GM23248 (cell line): ENCODE data around the gene NME3. TPM values are rescaled to one million over a fixed set of nuclear protein-coding genes. Genes with fewer than 3 reads are reported as not detected.

Experiments used
- DNase-seq: peaks from one replicate; pipeline ENCODE4 v3.0.0-alpha.2; 2015
- H2AFZ ChIP-seq: fragments of 200-600 bp; sonication (generic); 2 replicates; pipeline ENCODE4 v1.6.1; 2016; ENCODE audit warnings: antibody characterized with exemption
- H3F3A ChIP-seq: fragments of 200-600 bp; sonication (generic); 2 replicates; pipeline ENCODE4 v1.6.1; 2016; ENCODE audit warnings: mild to moderate bottlenecking, antibody characterized with exemption, mixed run types; ENCODE audit not compliant: insufficient read depth
- H3K27ac ChIP-seq: fragments of 200-600 bp; sonication (generic); 2 replicates; pipeline ENCODE4 v1.5.1; 2016; ENCODE audit warnings: mild to moderate bottlenecking
- H3K27me3 ChIP-seq: fragments of 200-600 bp; sonication (generic); replicated peaks from 2 replicates; pipeline ENCODE4 v1.6.1; 2016; ENCODE audit warnings: mild to moderate bottlenecking; ENCODE audit not compliant: insufficient read depth
- H3K36me3 ChIP-seq: fragments of 200-600 bp; sonication (generic); 2 replicates; pipeline ENCODE4 v1.6.1; 2016; ENCODE audit warnings: low read depth, mild to moderate bottlenecking
- H3K4me1 ChIP-seq: fragments of 200-600 bp; sonication (generic); 2 replicates; pipeline ENCODE4 v1.6.1; 2016; ENCODE audit warnings: mild to moderate bottlenecking; ENCODE audit not compliant: insufficient read depth
- H3K4me2 ChIP-seq: fragments of 200-600 bp; sonication (generic); one replicate; pipeline ENCODE4 v1.6.1; 2016; ENCODE audit warnings: mild to moderate bottlenecking; ENCODE audit not compliant: unreplicated experiment
- H3K4me3 ChIP-seq: fragments of 200-600 bp; sonication (generic); 2 replicates; pipeline ENCODE4 v1.5.1; 2016; ENCODE audit warnings: mild to moderate bottlenecking
- H3K79me2 ChIP-seq: fragments of 200-600 bp; sonication (generic); 2 replicates; pipeline ENCODE4 v1.6.1; 2016; ENCODE audit warnings: mild to moderate bottlenecking; ENCODE audit not compliant: insufficient read depth
- H3K9ac ChIP-seq: fragments of 200-600 bp; sonication (generic); 2 replicates; pipeline ENCODE4 v1.6.1; 2016; ENCODE audit warnings: mild to moderate bottlenecking
- H3K9me2 ChIP-seq: fragments of 200-600 bp; sonication (generic); 2 replicates; pipeline ENCODE4 v1.6.1; 2016; ENCODE audit warnings: mixed run types, mild to moderate bottlenecking, moderate library complexity; ENCODE audit not compliant: insufficient read depth
- H3K9me3 ChIP-seq: fragments of 200-600 bp; sonication (generic); one replicate; pipeline ENCODE4 v1.6.1; 2017; ENCODE audit warnings: low read depth
- H4K20me1 ChIP-seq: fragments of 200-600 bp; sonication (generic); 2 replicates; pipeline ENCODE4 v1.6.0; 2016; ENCODE audit not compliant: insufficient read depth
- EZH2 ChIP-seq: fragments of 200-600 bp; sonication (generic); IDR thresholded peaks from 2 replicates; pipeline ENCODE4 v1.6.1; 2018; ENCODE audit warnings: antibody characterized with exemption, mild to moderate bottlenecking; ENCODE audit not compliant: insufficient read depth, poor library complexity, severe bottlenecking
- EZH2phosphoT487 ChIP-seq: fragments of 200-600 bp; sonication (generic); IDR thresholded peaks from 2 replicates; pipeline ENCODE4 v1.6.1; 2018; ENCODE audit warnings: antibody characterized with exemption, moderate library complexity, mild to moderate bottlenecking, low read depth; ENCODE audit not compliant: insufficient read depth
- WGBS, 2 experiments: methylation state at CpG; one replicate each; pipeline ENCODE4 v1.1.6; 2015 to 2017; ENCODE audit warnings: low lambda C conversion rate in 2 of 2, low coverage in 1 of 2; ENCODE audit errors: missing lambda C conversion rate in 2 of 2; 5-methylcytosine and 5-hydroxymethylcytosine counted together
- in situ Hi-C: fragments of 300-500 bp; cut with MboI; formaldehyde crosslinking; loops from 2 replicates; pipeline ENCODE4 v1.15.0; 2020
- polyA plus RNA-seq: library from polyadenylated mRNA; unstranded; fragments of >200 nt; fragmentation: Nextera tagmentation; extraction: Ambion mirVana; gene quantifications from 2 replicates; pipeline ENCODE4 v1.2.1, GENCODE V29; 2016
- total RNA-seq: library from RNA; depleted of rRNA; stranded (reverse); fragments of >200 nt; shearing (Covaris generic); gene quantifications from 2 replicates; pipeline ENCODE4 v1.2.3, GENCODE V29; 2014

NME3 gene
- total and polyA plus RNA-seq, 2 experiments from 2014 or later = 45.3 to 55.4 TPM

- Histone ChIP-seq H3K4me2 (no peak overlapping the region), H3K27me3 (no peaks in the 10 kb centered on the region), H2AFZ (no peak overlapping the region), H3K9ac (no peak overlapping the region), H3K27ac (no peak overlapping the region), H3K9me2 (no peaks in the 10 kb centered on the region), H3K4me3 (no peak overlapping the region), H3K4me1 (peaks cover 4% of the 10 kb centered on the region; the same call in 1 of the 2 replicates), H4K20me1 (no peaks in the 10 kb centered on the region), H3K79me2 (peaks cover 12% of the 10 kb centered on the region), H3K9me3 (no peaks in the 10 kb centered on the region), H3K36me3 (no peaks in the 10 kb centered on the region), H3F3A (peaks cover 11% of the 10 kb centered on the region; the same call in 1 of the 2 replicates)
- WGBS, 2 experiments = 78 to 79% methylated on average over 16 to 26 of the region's 26 CpGs
- DNase-seq = no peak
- in situ Hi-C loops = no loop called here
- TF ChIP-seq EZH2phosphoT487 (no peak), EZH2 (no peak)
These were observed 2.5 kb downstream of the NME3 start for GRCh38 chr16:1768767-1769401.

GRCh38 chr16:1768061-1768766 lies 3.1 kb downstream of the NME3 start:
- H3K9ac ChIP-seq = no peak overlapping the region
- 88 to 92% methylated on average over 35 to 41 of the region's 41 CpGs for WGBS, 2 experiments
- H3K4me1 ChIP-seq = peaks cover 4% of the 10 kb centered on the region; the same call in 1 of the 2 replicates
- no peaks in the 10 kb centered on the region for H3K36me3 ChIP-seq
- peaks cover 10% of the 10 kb centered on the region for H3K79me2 ChIP-seq
- no peak overlapping the region for H3K4me3 ChIP-seq
- H3K4me2 ChIP-seq = no peak overlapping the region
- H3F3A ChIP-seq = peaks cover 11% of the 10 kb centered on the region; the same call in 1 of the 2 replicates
- no peaks in the 10 kb centered on the region for H3K9me2 ChIP-seq
- in situ Hi-C loops = no loop called here
- H3K27ac ChIP-seq = no peak overlapping the region
- no peak for TF ChIP-seq EZH2
- no peak for TF ChIP-seq EZH2phosphoT487
- no peaks in the 10 kb centered on the region for H4K20me1 ChIP-seq
- no peaks in the 10 kb centered on the region for H3K27me3 ChIP-seq
- no peak overlapping the region for H2AFZ ChIP-seq
- DNase-seq = no peak
- H3K9me3 ChIP-seq = no peaks in the 10 kb centered on the region

- no peak overlapping the region for H3K9ac ChIP-seq
- no peaks in the 10 kb centered on the region for H3K9me3 ChIP-seq
- H4K20me1 ChIP-seq = no peaks in the 10 kb centered on the region
- H3K4me2 ChIP-seq = no peak overlapping the region
- no peak overlapping the region for H3K4me3 ChIP-seq
- TF ChIP-seq EZH2phosphoT487 = no peak
- TF ChIP-seq EZH2 = no peak
- H3K9me2 ChIP-seq = no peaks in the 10 kb centered on the region
- peaks cover 11% of the 10 kb centered on the region; the same call in 1 of the 2 replicates for H3F3A ChIP-seq
- H3K27me3 ChIP-seq = no peaks in the 10 kb centered on the region
- H3K27ac ChIP-seq = no peak overlapping the region
- no peak overlapping the region for H2AFZ ChIP-seq
- H3K36me3 ChIP-seq = no peaks in the 10 kb centered on the region
- H3K79me2 ChIP-seq = peaks cover 6% of the 10 kb centered on the region
- H3K4me1 ChIP-seq = peaks cover 4% of the 10 kb centered on the region; the same call in 1 of the 2 replicates
- WGBS, 2 experiments = 92 to 94% methylated on average over 36 to 42 of the region's 42 CpGs
- in situ Hi-C loops = no loop called here
- DNase-seq = no peak
These were observed 4.0 kb downstream of the NME3 start for GRCh38 chr16:1767116-1767994.

- H3K4me3 ChIP-seq = no peak overlapping the region
- H3K79me2 ChIP-seq = no peaks in the 10 kb centered on the region
- no peaks in the 10 kb centered on the region for H3K9me3 ChIP-seq
- H3K9ac ChIP-seq = no peak overlapping the region
- DNase-seq = no peak
- WGBS, 2 experiments = 68 to 80% methylated on average over 5 to 18 of the region's 18 CpGs
- H3F3A ChIP-seq = peaks cover 7% of the 10 kb centered on the region; the same call in 1 of the 2 replicates
- H3K4me1 ChIP-seq = peaks cover 4% of the 10 kb centered on the region; the same call in 1 of the 2 replicates
- no peak overlapping the region for H3K27ac ChIP-seq
- no peak overlapping the region for H2AFZ ChIP-seq
- in situ Hi-C loops = no loop called here
- no peak overlapping the region for H3K4me2 ChIP-seq
- H3K36me3 ChIP-seq = no peaks in the 10 kb centered on the region
- no peaks in the 10 kb centered on the region for H3K9me2 ChIP-seq
- no peaks in the 10 kb centered on the region for H3K27me3 ChIP-seq
- H4K20me1 ChIP-seq = no peaks in the 10 kb centered on the region
- TF ChIP-seq EZH2phosphoT487 (no peak), EZH2 (no peak)
These were observed 4.6 kb downstream of the NME3 start for GRCh38 chr16:1766701-1767100.
